GDM1 (cell line): ENCODE measurements around the gene RASD2.

Experiments
- DNase-seq: peaks from one replicate; lab custom pipeline; 2025; lab: John Stamatoyannopoulos, UW

The RASD2 gene

GRCh38 chr22:35586771-35587170 lies 46.1 kb downstream of the RASD2 start:
- no peak for DNase-seq

- DNase-seq = no peak
These were observed 46.8 kb downstream of the RASD2 start for GRCh38 chr22:35587447-35587870.

GRCh38 chr22:35587896-35588295 lies 47.3 kb downstream of the RASD2 start:
- no peak for DNase-seq

- DNase-seq = no peak
These were observed 48.6 kb downstream of the RASD2 start for GRCh38 chr22:35589071-35589755.

GRCh38 chr22:35589756-35590093 lies 49.1 kb downstream of the RASD2 start:
- no peak for DNase-seq

GRCh38 chr22:35590634-35591295 lies 50.1 kb downstream of the RASD2 start:
- DNase-seq = no peak

GRCh38 chr22:35591714-35592417 lies 51.2 kb downstream of the RASD2 start:
- DNase-seq = no peak

GRCh38 chr22:35592418-35592967 lies 51.9 kb downstream of the RASD2 start:
- DNase-seq = no peak

- no peak for DNase-seq
These were observed 52.6 kb downstream of the RASD2 start for GRCh38 chr22:35593071-35593890.

- no peak for DNase-seq
These were observed 53.4 kb downstream of the RASD2 start for GRCh38 chr22:35593891-35594470.

- no peak for DNase-seq
These were observed 54.1 kb downstream of the RASD2 start for GRCh38 chr22:35594686-35595085.

GRCh38 chr22:35596821-35597220 lies 56.2 kb downstream of the RASD2 start:
- no peak for DNase-seq

GRCh38 chr22:35597692-35598395 lies 57.2 kb downstream of the RASD2 start:
- DNase-seq = no peak

- no peak for DNase-seq
These were observed 57.7 kb downstream of the RASD2 start for GRCh38 chr22:35598396-35598710.

- DNase-seq = no peak
These were observed 58.7 kb downstream of the RASD2 start for GRCh38 chr22:35599364-35599763.

- no peak for DNase-seq
These were observed 59.8 kb downstream of the RASD2 start for GRCh38 chr22:35600476-35600875.

GRCh38 chr22:35601013-35601580 lies 60.5 kb downstream of the RASD2 start:
- no peak for DNase-seq

- DNase-seq = no peak
These were observed 61.3 kb downstream of the RASD2 start for GRCh38 chr22:35601743-35602615.
